Activated T-cell treated with anti-CD3 and anti-CD28 coated beads for 48 hours (primary cell): ENCODE results near the gene CBS.
"Not testable (repeated sequence)": the region's sequence is repeated elsewhere in the genome, so short reads cannot be mapped to it uniquely, and the experiment has no call there.

ENCODE experiments used
- DNase-seq: peaks from one replicate; pipeline ENCODE4 v3.0.0-alpha.2; 2020; ENCODE audit warnings: low read depth

The CBS gene

GRCh38 chr21:43024439-43025136, 51.0 kb downstream of the CBS start:
- DNase-seq: no peak

DNA sequence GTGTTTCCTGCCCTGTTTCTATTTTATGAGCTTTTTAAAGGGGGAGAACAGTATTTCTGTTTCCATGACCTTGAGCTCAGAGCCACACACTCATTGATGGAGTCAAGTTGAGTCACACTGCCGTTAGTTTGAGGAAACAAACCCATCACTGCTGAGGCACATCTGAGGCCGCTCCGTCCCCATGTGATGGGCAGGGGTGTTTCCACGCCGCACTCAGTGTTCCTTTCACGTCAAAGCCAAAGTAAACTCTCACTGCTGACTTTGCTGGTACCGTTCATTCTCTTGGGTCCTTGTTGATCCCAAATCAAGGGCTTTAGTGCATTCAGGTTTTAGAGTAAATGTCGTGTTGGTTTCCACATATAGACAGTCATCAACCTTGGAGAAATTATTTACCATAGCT, 52.5 kb downstream of the CBS start:
- no peak for DNase-seq

DNA sequence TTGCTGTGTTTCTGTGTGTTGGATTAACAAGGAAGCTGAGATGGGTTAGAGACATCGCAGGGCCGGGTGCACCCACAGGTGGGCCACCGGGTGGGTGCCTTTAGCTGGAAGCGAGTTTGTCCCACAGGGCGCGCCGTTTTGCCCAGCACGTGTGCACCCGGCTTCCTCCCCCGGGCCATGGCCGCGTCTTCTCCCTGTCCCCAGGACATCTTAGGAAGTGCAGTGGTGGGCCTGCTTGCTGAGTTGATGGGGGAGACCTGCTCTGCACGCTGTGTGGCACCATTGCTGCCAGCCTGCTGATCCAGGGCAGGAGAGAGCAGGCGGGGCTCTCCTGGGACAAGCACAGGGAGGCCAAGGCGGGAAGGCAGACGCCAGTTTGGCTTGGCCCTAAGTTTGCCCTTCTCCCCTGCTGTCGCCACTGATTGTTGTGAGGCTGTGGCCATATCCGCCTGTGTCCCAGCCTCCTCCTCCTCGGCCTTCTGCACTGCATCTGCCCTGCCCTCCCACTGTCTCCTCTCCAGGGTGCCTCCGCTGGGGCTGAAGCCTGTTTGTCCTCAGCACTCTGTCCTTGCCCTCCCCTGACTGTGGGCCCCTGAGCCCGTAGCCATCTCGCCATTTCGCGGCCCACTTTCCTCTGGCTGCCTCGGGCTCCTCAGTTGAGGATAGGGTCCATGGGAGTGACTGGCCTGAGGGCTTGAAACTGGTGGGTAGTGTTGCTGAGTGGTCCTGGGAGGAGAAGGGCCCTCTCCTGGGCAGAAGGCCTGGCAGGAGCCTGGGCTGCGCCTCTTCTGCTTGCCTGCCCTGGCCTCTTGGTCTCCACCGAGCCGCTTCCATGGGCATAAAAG, 53.7 kb downstream of the CBS start:
- no peak for DNase-seq

DNA sequence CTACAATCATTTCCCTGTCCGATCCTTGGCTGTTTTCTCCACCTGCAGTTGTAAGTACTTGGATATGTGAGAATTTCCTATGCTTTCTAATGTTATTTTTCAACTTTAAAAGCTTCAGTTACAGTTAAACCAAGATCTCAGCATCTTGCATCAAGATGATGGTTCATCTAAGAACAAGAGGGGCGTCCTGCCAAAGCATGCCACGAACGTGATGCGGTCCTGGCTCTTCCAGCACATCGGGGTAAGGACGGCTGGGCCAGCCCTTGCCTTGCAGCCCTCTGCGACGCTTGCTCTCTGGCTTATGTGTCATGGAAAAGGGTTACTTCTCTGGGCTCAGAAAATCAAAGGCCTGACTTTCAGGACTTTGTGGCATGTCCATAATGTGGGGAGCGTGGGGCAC, 54.4 kb downstream of the CBS start:
- DNase-seq: no peak

DNA sequence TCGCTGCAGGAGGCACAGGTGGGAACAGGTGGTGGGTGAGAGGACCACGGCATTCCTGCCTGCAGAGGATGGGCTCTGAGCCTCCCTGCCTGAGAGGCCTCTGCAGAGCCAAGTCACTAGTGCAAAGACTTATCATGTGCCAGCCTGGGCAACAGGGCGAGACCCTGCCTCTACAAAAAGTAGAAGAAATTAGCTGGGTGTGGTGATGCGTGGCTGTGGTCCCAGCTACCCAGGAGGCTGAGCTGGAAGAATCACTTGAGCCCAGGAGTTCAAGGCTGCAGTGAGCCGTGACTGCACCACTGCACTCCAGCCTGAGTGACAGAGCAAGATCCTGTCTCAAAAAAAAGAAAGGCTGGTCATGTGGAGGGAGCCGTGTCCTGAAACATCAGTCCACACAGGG, 54.9 kb downstream of the CBS start:
- no peak for DNase-seq

DNA sequence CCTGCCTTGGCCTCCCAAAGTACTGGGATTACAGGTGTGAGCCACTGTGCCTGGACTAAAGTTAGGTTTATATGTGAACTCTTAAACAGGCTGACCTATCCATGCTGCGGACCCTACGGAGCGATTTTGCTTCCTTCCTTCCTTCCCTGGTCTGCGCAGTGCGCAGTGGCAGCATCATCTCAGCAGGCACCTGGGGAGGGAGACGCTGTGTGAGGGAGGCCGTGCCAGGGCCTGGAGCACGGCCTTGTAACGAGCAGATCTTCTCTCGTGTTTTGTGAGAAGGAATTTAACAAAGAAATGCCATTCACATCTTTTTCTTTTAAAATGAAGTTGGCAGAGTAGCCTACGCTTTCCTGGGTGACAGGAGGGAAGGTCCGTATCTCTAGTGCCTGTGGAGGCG, 55.5 kb downstream of the CBS start:
- no peak for DNase-seq

GRCh38 chr21:43018519-43018918, 57.1 kb downstream of the CBS start:
- no peak for DNase-seq

DNA sequence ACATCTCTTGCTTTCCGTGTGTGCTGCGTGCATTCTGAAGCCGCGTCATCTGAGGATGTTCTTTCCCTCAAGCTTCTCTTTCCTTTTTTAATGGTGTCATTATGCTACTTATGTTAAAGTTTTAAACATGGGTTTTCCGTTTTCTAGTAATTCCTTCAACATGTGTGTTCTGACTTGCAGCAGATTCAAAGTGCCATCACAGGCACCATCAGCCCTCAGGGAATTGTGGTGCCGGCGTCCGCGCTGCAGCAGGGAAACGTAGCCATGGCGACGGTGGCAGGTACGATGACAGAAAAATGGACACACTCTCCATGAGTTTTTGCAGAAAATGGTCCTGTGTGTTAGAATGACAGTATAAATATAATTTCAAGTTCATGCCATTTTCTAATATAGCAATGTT, 58.9 kb downstream of the CBS start:
- DNase-seq: no peak

- no peak for DNase-seq
Observed at GRCh38 chr21:43015906-43016540, 59.6 kb downstream of the CBS start.

DNA sequence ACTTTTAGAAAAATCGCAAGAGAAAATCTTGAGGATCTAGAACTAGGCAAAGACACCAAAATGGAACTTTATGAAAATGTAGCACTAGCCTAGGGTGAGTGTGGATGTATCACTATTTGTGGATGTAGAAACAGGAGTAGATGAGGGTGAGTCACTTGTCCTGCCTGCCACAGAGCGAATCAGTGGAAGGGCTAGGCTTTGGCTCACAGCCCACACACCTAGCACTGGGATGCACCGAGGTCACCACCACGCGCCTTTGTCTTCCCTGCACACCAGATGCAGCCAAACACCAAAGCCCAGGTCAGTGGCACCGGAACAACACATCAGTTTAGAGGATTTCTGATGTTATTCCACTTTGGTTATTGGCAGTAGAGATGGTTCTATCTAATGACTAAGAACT, 63.0 kb downstream of the CBS start:
- no peak for DNase-seq

GRCh38 chr21:43006874-43007208, 68.8 kb downstream of the CBS start:
- DNase-seq: no peak

DNA sequence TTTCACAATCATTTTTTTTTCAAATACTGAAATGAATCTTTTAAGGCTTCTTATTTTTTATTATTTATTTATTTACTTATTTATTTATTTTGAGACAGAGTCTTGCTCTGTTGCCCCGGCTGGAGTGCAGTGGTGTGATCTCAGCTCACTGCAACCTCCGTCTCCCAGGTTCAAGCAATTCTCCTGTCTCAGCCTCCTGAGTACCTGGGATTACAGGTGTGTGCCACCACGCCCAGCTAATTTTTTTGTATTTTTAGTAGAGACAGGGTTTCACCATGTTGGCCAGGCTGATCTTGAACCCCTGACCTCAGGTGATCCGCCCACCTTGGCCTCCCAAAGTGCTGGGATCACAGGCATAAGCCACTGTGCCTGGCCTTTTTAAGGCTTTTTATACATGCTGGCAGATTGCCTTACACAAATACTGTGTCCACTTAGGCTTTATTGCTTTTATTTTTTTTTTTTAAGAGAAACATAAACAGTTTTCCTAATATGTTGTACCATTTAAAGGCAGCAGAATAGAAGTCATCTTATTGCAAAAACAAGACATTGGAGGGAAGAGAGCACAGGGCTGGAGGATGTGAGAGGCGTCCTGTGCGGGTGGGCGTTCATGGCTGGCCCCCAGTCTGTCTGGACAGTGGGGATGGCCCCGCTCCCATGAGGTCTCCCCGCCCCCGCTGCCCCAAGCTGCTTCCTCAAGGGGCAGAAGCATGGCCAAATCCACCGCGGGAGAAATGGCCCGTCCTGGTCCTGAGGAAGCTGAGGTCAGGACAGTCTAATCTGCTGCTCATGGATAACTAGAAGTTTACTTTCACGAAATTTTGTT, 69.4 kb downstream of the CBS start:
- DNase-seq: not testable (repeated sequence)

- no peak for DNase-seq
Observed at GRCh38 chr21:43005635-43006034, 70.0 kb downstream of the CBS start.

GRCh38 chr21:43004926-43005325, 70.7 kb downstream of the CBS start:
- DNase-seq: no peak
